Measurements from ENCODE around the gene TCERG1L.

GRCh38 chr10:131073469-131074035 lies 238.0 kb downstream of the TCERG1L start:
- TF ChIP-seq CTCF (IDR thresholded peaks at IDR 0.05; ENCODE audit: insufficient read depth, low read length, poor library complexity, severe bottlenecking) = no peak
- TF ChIP-seq EZH2phosphoT487 (conservative IDR thresholded peaks at IDR 0.05; ENCODE audit: low read length) = no peak

Data from SU-DHL-6 (cell line).